Activated CD4-positive, alpha-beta T cell treated with anti-CD3 and anti-CD28 coated beads, Interleukin-2, Interleukin-4, amounts not matched to agents 100 ng/mL and 50 ng/mL, durations not matched to agents 16 hours and 8 hours (primary cell): ENCODE results near the gene SYNGAP1.

Source experiments
- DNase-seq: peaks from one replicate; pipeline ENCODE4 v3.0.0-alpha.2; 2020; ENCODE audit warnings: low spot score

The SYNGAP1 gene

GRCh38 chr6:33421344-33421643, 1.4 kb downstream of the SYNGAP1 start:
- no peak for DNase-seq

GRCh38 chr6:33423777-33424176, 3.9 kb downstream of the SYNGAP1 start:
- DNase-seq: no peak

GRCh38 chr6:33424855-33425667, 5.2 kb downstream of the SYNGAP1 start:
- DNase-seq: no peak

- DNase-seq: peak; percentile 79
Measured at GRCh38 chr6:33425668-33426577, 6.1 kb downstream of the SYNGAP1 start.

- DNase-seq: no peak
Measured at GRCh38 chr6:33426590-33427511, 7.0 kb downstream of the SYNGAP1 start.

GRCh38 chr6:33427585-33428223, 7.8 kb downstream of the SYNGAP1 start:
- DNase-seq: no peak

GRCh38 chr6:33428224-33428965, 8.5 kb downstream of the SYNGAP1 start:
- DNase-seq: no peak

- no peak for DNase-seq
Measured at GRCh38 chr6:33428966-33429749, 9.3 kb downstream of the SYNGAP1 start.

GRCh38 chr6:33429750-33430052, 9.8 kb downstream of the SYNGAP1 start:
- no peak for DNase-seq

GRCh38 chr6:33430334-33430733, 10.5 kb downstream of the SYNGAP1 start:
- DNase-seq: no peak

GRCh38 chr6:33430991-33431879, 11.4 kb downstream of the SYNGAP1 start:
- peak; percentile 77 for DNase-seq

GRCh38 chr6:33431880-33432541, 12.1 kb downstream of the SYNGAP1 start:
- no peak for DNase-seq

- no peak for DNase-seq
Measured at GRCh38 chr6:33432546-33432945, 12.7 kb downstream of the SYNGAP1 start.

GRCh38 chr6:33433001-33433543, 13.2 kb downstream of the SYNGAP1 start:
- DNase-seq: no peak

- no peak for DNase-seq
Measured at GRCh38 chr6:33433544-33434191, 13.8 kb downstream of the SYNGAP1 start.

GRCh38 chr6:33434961-33435360, 15.1 kb downstream of the SYNGAP1 start:
- DNase-seq: no peak

GRCh38 chr6:33437666-33438065, 17.8 kb downstream of the SYNGAP1 start:
- DNase-seq: no peak
